GM19238 (cell line): ENCODE data around the gene NRBP1.
"Not testable (repeated sequence)": the region's sequence is repeated elsewhere in the genome, so short reads cannot be mapped to it uniquely, and the experiment has no call there.

ENCODE experiments used
- DNase-seq: peaks from one replicate; pipeline ENCODE4 v3.0.0; 2011; ENCODE audit warnings: low spot score; ENCODE audit not compliant: insufficient read length

NRBP1 gene

DNA sequence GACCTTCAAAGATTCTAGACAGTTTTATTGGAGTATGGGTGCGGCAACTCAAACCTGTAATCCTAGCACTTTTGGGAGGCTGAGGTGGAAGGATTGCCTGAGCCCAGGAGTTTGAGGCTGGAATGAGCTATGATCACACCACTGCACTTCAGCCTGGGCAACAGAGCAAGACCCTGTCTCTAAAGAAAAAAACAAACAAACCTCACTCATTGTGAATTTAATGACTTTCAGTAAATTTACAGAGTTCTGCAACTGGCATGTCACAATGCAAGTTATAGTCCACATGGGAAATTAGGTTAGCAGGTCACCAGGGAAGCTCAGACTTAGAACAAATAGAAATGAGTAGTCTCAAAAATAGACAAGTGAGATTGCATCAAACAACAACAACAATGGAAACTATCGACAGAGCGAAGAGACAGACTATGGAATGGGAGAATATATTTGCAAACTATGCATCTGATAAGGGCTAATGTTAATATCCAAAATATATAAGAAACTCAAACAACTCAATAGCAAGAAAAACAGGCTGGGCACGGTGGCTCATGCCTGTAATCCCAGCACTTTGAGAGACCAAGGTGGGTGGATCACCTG, 6.7 kb upstream of the NRBP1 start:
- no peak for DNase-seq

GRCh38 chr2:27422958-27423357, 5.5 kb upstream of the NRBP1 start:
- no peak for DNase-seq

DNA sequence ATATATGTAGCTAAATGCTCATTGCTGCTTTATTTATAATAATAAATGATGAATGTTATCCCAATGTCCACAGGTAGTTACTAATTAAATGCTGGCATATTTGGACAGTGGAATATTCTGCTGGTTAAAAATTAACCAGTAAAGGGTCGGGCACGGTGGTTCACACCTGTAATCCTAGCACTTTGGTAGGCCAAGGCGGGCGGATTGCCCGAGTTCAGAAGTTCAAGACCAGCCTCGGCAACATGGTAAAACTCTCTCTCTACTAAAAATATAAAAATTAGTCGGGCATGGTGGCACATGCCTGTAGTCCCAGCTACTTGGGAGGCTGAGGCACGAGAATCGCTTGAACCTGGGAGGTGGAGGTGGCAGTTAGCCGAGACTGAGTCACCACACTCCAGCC, 3.4 kb upstream of the NRBP1 start:
- not testable (repeated sequence) for DNase-seq

DNA sequence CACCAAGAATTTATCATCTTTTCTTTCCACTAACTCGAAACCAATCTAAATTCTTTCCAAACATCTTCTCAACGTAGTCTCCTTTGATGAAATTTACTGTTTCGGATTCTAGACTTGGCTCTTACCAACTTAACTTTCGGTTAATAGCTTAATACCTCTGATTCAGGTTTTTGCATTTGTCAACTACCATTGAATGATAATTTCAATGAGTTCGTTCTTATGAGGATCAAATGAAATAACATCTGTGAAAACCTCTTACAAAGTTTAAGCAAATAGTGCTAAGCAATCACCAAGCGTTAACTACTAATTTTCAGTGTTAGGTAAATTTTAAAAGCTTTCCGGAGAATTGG, 593 bp upstream of the NRBP1 start:
- no peak for DNase-seq

DNA sequence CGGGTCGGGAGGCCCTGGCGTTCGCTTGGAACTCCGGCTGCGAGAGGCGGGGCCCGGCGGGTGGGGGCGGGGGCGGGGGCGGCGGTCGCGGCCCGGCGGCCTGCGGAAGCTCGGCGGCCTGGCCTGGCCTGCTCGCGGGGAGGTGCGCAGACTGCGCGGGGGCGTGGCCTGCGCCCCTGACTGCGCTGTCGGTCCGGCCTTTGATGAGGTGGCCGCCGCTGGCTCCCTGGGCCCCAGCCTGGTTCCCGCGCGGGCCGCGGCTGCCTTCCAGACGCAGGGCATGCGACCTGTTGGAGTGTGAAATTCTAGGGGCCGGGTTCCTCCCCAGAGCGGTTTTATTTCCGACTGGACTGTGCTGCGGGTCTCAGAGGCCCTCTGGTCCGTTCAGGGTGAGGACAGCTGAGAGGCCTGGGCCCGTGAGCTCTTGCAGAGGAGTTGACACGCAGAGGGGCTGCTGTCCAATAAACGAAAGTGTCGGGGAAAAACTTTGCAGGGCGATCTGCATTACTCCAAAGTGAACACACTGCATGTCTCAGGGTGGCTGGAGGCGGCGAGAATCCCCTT, 629 bp downstream of the NRBP1 start:
- peak; percentile 83 for DNase-seq

DNA sequence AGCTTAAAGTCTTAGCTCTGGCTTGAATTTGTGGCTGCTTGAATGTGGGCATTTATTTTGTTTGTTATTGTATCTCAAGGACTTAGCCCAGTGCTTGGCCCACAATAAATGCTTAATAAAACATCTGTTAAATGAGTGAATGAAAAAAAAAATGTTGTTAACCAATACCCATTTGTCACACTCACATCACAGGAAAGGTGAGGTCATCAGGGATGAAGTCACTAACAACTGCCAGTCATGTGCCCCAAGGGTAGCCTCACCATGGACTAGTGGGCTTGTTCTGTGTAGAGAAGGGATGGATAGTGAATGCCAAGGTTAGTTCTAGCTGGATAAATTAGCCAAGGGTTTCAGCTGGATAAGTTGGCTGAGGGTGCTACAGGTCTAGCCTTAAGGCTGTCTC, 3.0 kb downstream of the NRBP1 start:
- DNase-seq: no peak

GRCh38 chr2:27435628-27436027, 7.2 kb downstream of the NRBP1 start:
- no peak for DNase-seq

DNA sequence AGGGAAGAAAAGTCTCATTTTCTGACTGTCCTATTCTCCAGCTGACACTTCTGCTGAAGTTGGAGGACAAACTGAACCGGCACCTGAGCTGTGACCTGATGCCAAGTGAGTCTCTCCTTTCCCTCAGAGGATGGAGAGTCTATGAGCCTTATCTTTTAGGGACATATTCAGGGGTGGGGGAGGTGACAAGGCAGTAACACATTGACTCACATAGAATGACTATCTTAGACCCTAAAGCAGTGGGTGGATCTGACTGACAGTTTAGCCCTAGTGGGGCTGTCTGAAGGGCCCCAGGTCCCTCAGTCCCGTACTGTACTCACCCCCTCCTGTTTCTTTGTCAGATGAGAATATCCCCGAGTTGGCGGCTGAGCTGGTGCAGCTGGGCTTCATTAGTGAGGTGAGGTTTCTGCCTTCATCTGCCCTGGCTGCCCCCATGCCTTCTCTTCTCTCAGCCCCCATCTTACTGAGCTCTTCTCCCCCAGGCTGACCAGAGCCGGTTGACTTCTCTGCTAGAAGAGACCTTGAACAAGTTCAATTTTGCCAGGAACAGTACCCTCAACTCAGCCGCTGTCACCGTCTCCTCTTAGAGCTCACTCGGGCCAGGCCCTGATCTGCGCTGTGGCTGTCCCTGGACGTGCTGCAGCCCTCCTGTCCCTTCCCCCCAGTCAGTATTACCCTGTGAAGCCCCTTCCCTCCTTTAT, 12.9 kb downstream of the NRBP1 start:
- DNase-seq: no peak

DNA sequence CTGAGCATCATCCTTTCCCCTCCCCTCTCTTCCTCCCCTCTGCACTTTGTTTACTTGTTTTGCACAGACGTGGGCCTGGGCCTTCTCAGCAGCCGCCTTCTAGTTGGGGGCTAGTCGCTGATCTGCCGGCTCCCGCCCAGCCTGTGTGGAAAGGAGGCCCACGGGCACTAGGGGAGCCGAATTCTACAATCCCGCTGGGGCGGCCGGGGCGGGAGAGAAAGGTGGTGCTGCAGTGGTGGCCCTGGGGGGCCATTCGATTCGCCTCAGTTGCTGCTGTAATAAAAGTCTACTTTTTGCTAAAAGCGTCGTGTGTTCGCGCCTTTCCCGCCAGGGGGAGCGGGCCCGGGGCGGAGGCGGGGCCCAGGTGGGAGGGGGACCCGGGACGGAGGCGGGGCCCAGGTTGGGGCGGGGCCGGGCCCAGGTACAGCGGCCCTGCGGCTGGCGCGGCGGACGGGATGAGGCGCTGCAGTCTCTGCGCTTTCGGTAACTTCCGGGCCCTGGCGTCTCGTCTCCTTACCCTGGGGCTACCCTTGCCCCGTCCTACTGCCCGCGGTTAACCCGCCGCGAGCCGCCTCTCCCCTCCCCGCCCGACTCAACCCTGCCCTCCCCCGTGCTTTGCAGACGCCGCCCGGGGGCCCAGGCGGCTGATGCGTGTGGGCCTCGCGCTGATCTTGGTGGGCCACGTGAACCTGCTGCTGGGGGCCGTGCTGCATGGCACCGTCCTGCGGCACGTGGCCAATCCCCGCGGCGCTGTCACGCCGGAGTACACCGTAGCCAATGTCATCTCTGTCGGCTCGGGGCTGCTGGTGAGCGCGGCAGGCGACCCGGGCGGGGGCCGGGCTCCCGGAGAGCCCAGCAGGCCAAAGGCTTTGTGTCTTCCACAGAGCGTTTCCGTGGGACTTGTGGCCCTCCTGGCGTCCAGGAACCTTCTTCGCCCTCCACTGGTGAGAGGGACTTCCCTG, 13.8 kb downstream of the NRBP1 start, which contains the start of gene KRTCAP3:
KRTCAP3 (plus strand) TSS at position 424 of the 962 bp plus-strand sequence; CDS start at position 456, 32 bp downstream.
- no peak for DNase-seq

GRCh38 chr2:27442920-27443282, 14.5 kb downstream of the NRBP1 start:
- no peak for DNase-seq

DNA sequence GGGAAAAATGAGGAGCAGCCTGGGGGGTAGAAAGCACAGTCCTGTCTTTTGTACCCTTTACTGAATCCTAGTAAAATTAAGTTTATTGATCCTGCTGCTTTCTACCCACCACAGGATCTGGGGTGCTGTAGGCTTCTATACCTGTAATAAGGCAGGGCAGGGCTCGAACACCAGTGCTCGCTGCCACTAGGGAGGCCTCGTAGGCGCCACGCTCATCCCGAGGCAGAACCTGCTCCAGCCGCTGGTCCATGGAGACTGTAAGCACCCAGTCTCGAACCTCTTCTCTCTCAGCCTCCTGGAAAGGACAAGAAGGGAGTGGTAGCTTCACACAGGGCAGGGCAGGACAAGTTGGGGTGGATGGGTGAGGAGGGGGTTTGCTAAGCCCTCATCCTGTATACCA, 16.7 kb downstream of the NRBP1 start:
- DNase-seq: no peak

- no peak for DNase-seq
These were observed 17.2 kb downstream of the NRBP1 start for GRCh38 chr2:27445615-27446014.

- DNase-seq: no peak
These were observed 17.6 kb downstream of the NRBP1 start for GRCh38 chr2:27446057-27446456.

GRCh38 chr2:27448381-27448780, 19.9 kb downstream of the NRBP1 start:
- no peak for DNase-seq

DNA sequence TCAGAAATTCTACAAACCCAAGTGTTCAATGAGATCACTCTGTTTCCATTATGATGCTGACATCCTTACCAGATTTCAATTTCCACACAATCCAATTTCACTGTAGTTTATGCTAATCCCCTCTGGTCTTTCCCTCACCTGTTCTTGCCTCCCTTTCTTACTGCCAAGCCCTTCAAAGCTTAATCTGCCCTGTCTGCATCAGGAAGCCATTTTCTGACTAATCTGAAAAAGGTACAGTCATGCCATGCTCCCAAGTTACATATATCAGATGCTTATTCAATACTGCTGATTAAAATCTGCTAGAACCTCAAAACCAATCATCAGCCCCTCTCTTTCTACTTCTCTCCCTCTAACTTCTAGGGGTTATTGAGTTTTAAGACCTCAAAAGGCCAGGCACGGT, 22.7 kb downstream of the NRBP1 start:
- no peak for DNase-seq

DNA sequence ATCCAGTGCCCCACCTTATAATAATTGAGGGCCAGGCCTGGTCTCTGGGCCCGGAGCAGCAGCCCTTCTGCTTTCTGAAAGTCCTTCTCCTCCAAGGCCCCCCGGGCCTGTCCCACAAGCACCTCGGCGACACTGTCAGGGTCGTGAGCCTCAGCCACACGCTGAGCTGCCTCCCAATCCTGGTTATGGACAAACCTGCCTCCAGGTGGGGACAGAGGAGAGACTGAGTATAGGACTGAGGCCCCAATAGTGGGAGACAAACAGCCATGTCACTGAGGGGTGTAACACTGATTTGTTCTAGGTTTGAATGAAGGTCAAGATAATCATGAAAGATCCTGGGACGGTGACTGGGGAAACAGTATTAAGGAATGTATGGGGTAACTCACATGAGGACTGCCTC, 25.5 kb downstream of the NRBP1 start:
- DNase-seq: no peak

DNA sequence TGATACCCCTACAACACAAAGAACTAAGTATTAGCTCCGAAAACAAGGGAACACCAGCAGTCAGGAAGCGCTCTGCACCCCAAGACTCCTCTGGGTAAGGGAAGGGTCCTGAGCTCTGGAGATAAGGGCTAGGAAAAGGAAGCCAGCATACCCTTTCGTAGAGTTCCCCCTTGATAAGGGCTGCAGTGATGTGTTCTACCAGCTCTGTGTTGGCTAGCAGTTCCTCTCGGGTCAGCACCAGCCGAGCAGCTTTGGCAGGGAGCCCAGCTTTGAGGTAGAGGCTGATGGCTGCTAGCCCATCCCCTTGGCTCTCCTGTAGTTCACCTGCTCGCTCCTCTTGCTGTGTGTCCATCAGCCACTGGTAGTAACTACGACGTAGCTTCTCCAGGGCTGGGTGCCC, 32.7 kb downstream of the NRBP1 start:
- DNase-seq: no peak

- DNase-seq: no peak
These were observed 36.0 kb downstream of the NRBP1 start for GRCh38 chr2:27464443-27464842.

DNA sequence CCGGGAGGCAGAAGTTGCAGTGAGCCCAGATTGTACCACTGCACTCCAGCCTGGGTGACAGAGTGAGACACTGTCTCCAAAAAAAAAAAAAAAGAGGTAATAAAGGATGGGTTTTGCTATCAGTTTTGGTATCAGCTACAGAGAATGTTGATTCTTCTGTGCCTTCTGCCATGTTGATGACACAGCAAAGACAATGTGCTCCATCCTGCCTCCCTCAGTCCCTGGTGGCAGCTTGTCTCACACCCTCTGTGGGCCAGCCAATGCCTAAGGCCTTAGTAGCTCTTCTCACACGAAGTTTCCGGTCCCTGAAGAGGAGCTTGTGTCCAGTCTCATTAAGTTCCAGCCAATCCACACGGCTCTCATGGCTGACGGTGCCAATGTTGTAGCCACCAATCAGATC, 43.5 kb downstream of the NRBP1 start:
- no peak for DNase-seq

DNA sequence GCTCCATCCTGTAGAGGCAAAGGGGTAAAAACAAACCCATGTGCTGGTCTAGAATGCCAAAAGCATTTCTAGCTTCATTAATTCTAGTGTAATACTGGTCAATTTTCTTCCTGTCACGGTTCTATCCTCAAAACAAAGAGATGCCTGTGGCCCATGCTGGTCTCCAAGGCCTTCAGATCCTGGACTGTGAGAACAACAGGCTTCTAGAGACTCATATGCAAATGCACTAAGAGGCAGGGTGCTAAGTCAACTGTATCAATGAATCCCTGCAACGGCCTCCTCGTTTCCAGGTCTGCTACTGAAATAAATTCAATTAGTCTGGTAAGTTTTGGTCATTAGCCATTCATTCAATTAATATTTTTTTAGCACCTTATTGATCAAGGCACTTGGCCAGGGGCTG, 57.1 kb downstream of the NRBP1 start:
- no peak for DNase-seq

GRCh38 chr2:27489118-27489497, 60.7 kb downstream of the NRBP1 start:
- DNase-seq: no peak
